AG04450 (cell line): ENCODE results near the gene CERS6. TPM values are rescaled to one million over a fixed set of nuclear protein-coding genes. Genes with fewer than 3 reads are reported as not detected.

ENCODE experiments used
- CTCF ChIA-PET: fragments of 300-600, 350-600 bp; formaldehyde crosslinking; extraction: SDS; loops from one replicate; lab custom pipeline; 2022; ENCODE audit warnings: antibody characterized with exemption, inconsistent platforms; lab: Charles Lee
- POLR2A ChIA-PET: fragments of 350-600 bp; formaldehyde crosslinking; extraction: SDS; loops from one replicate; lab custom pipeline; 2021; ENCODE audit warnings: antibody characterized with exemption, inconsistent platforms; lab: Yijun Ruan, JAX
- DNase-seq: peaks from one replicate; pipeline ENCODE4 v3.0.0-alpha.2; 2011; ENCODE audit warnings: low read depth, low spot score
- H3K27ac ChIP-seq: one replicate; pipeline ENCODE4 v1.5.1; 2012; ENCODE audit warnings: low read depth, low read length, control low read depth
- H3K27me3 ChIP-seq: one replicate; pipeline ENCODE4 v1.6.0; 2012; ENCODE audit warnings: low read length; ENCODE audit not compliant: control insufficient read depth, insufficient read depth
- H3K4me3 ChIP-seq: 2 replicates; pipeline ENCODE4 v1.5.1; 2011; ENCODE audit warnings: mild to moderate bottlenecking, low read depth, low read length, control low read depth
- H3K9me3 ChIP-seq: 2 replicates; pipeline ENCODE4 v1.5.1; 2012; ENCODE audit warnings: low read length; ENCODE audit not compliant: control insufficient read depth, insufficient read depth
- polyA plus RNA-seq: library from polyadenylated mRNA; depleted of rRNA; stranded (reverse); fragments of >200 nt; gene quantifications from 2 replicates; pipeline ENCODE4 v1.2.3, GENCODE V29; 2011
- TF ChIP-seq, protein P1 (sequence below): IDR thresholded peaks from 2 replicates; pipeline ENCODE4 v1.5.1; 2011; ENCODE audit warnings: low read depth, low read length, control low read depth, inconsistent platforms

CERS6 gene
- polyA plus RNA-seq, 1 experiment: 6.2 TPM

DNA sequence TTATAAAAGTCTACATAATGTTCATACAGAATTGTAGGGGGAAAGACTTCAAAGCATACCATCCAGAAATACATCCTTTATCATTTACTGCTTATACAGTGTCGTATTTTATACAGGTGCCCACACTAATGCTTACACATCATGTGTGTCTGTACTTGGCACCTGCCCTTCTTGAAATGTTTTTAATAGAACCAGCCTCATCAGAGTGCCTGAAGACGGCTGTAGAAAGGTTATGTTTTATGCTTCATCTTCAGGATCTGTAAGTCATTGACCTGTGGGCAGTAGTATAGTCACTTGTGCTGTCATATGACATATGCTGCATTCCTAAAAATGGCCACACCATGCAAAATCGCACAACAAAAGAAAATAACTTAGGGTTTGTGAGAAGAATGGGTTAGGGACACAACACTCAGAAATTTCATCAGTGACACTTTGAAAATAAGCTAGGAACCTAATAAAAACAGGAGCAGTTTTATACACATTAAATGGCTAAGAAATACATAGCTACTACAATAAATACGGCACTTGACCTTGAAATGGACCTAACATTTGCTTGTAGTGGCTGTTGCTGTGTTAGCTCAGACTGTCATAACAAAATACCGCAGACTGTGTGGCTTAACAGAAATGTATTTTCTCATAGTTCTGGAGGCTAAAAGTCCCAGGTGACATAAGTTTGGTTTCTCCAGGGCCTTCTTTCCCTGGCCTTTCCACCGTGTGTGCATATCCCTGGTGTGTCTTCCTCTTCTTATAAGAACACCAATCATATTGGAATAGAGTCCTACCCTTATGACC is 112.6 kb downstream of the CERS6 start:
- no peak overlapping the region for H3K27ac ChIP-seq
- ChIA-PET POLR2A (no interaction called here), CTCF (no interaction called here)

DNA sequence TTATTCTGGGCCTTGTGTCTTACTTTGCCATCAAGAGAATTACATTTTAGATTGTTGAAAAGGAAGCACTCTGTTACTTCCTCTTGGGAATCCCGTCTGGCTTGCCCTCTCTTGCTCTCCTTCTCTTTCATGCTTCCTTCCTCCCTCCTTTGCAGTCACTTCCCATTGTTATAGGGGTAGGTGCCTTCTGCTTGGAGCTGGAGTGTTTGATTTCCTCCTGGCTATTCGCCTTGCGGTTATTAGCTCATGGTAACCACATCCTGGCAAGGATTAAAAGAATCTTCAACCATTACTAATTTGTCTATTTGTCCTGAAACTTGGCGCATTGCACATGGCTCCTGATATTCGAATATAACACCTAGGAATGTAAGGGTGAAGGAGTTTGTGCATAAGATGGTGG is 115.0 kb downstream of the CERS6 start:
- TF ChIP-seq, protein P1, sequence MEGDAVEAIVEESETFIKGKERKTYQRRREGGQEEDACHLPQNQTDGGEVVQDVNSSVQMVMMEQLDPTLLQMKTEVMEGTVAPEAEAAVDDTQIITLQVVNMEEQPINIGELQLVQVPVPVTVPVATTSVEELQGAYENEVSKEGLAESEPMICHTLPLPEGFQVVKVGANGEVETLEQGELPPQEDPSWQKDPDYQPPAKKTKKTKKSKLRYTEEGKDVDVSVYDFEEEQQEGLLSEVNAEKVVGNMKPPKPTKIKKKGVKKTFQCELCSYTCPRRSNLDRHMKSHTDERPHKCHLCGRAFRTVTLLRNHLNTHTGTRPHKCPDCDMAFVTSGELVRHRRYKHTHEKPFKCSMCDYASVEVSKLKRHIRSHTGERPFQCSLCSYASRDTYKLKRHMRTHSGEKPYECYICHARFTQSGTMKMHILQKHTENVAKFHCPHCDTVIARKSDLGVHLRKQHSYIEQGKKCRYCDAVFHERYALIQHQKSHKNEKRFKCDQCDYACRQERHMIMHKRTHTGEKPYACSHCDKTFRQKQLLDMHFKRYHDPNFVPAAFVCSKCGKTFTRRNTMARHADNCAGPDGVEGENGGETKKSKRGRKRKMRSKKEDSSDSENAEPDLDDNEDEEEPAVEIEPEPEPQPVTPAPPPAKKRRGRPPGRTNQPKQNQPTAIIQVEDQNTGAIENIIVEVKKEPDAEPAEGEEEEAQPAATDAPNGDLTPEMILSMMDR: no peak
- no peaks in the 10 kb centered on the region for H3K9me3 ChIP-seq
- H3K27ac ChIP-seq: no peak overlapping the region
- H3K27me3 ChIP-seq: no peaks in the 10 kb centered on the region
- no peak overlapping the region for H3K4me3 ChIP-seq
- POLR2A ChIA-PET: no interaction called here
- DNase-seq: no peak
- CTCF ChIA-PET: no interaction called here

More for the DNA sequence above, 112.6 kb downstream of the CERS6 start:
- Histone ChIP-seq H3K4me3 (no peak overlapping the region), H3K9me3 (no peaks in the 10 kb centered on the region), H3K27me3 (no peaks in the 10 kb centered on the region)
- DNase-seq: no peak
- TF ChIP-seq, protein P1: no peak

DNA sequence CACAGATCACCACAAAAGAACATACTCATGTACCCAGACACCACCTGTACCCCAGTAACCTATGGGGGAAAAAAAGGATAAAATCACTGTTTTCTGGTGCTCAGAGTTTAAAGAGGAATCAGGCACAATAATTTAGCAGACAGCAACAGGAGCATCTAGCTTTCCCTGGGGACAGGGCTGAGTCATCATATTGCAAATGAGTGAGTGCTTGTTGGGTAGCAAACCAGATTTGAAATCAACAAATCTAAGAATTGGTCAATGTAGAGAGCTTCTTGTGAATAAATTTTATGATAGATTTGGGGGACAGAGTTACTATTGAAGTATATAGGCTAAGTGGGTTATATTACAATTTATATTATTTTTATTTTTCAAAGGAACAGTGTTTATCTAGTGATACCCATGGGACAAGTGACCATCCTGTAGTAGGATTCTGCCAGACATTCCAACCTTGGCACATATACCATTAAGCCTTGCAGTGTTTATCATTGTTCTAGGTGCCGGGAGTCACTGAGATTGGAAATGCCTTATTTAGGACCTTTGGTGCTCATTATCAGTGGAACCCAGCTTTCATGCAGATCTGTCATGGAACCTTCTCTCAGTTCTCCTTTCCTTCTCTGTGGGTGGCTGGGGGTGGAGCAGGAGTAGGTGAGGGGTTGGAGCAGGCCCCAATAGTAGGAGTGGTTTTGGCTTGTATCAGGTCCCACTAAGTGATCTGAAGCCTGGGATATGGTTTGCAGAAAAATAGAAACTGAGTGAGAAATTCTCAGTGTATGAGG is 117.2 kb downstream of the CERS6 start:
- Histone ChIP-seq H3K27ac (no peak overlapping the region), H3K9me3 (no peaks in the 10 kb centered on the region), H3K4me3 (no peak overlapping the region), H3K27me3 (no peaks in the 10 kb centered on the region)
- CTCF ChIA-PET: no interaction called here
- POLR2A ChIA-PET: no interaction called here
- DNase-seq: no peak
- TF ChIP-seq, protein P1: no peak

DNA sequence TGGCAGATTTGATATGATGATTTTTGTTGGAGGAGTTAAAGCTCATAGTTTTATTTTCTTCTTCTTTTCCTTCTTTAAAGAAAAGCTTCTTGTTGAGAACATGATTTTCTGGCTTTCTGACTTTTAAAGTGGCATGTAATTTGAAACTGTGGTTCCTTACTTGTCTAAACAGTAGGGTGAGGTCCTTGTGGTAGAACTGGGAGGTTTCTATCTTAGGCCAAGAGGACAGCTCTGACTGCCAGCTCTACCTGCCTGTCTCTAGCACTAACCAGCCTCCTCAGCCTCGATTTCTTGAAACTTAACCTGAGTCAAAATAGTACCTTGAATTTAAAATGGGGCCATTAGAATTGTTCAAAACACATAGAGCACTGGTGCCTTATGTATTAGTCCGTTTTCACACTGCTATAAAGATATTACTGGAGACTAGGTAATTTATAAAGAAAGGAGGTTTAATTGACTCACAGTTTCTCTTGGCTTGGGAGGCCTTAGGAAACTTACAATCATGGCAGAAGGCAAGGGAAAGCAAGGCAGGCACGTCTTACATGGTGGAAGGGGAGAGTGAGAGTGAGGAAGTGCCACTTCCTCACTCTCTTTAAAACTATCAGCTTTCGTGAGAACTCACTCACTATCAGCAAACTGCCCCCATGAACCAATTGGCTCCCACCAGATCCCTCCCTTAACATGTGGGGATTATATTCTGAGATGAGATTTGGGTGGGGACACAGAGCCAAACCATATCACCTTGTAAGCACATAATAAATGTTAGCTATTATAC is 119.0 kb downstream of the CERS6 start:
- H3K27me3 ChIP-seq: no peaks in the 10 kb centered on the region
- H3K9me3 ChIP-seq: no peaks in the 10 kb centered on the region
- H3K4me3 ChIP-seq: no peak overlapping the region
- H3K27ac ChIP-seq: no peak overlapping the region
- CTCF ChIA-PET: interaction anchor here (1.2 kb wide), 1 partner anchor 131 kb away, joined by 3 read pairs; no protein-coding TSS in a partner anchor
- POLR2A ChIA-PET: no interaction called here
- no peak for DNase-seq
- TF ChIP-seq, protein P1: no peak
